Activated CD8-positive, alpha-beta T cell treated with anti-CD3 and anti-CD28 coated beads for 36 hours (primary cell): ENCODE results near the gene GSC. TPM values are rescaled to one million over a fixed set of nuclear protein-coding genes. Genes with fewer than 3 reads are reported as not detected.
"Not testable (repeated sequence)": the region's sequence is repeated elsewhere in the genome, so short reads cannot be mapped to it uniquely, and the experiment has no call there.

Experiments used
- ATAC-seq: fragments of 200-7000 bp; cut with Tn5 transposase; one replicate; pipeline ENCODE4 v1.10.0; 2021; ENCODE audit warnings: mild to moderate bottlenecking, moderate library complexity
- CTCF ChIA-PET: fragments of 350-600 bp; sonication (Branson Sonifier 250); formaldehyde crosslinking; loops from one replicate; lab custom pipeline; 2021; ENCODE audit warnings: antibody characterized with exemption; lab: Charles Lee
- POLR2A ChIA-PET: fragments of 350-600 bp; sonication (Branson Sonifier 250); formaldehyde crosslinking; loops from one replicate; lab custom pipeline; 2021; ENCODE audit warnings: antibody characterized with exemption; lab: Charles Lee
- DNase-seq: peaks from one replicate; pipeline ENCODE4 v3.0.0-alpha.2; 2020
- H3K27ac Mint-ChIP-seq: one replicate; pipeline ENCODE4 v1.8.0; 2021; ENCODE audit warnings: mild to moderate bottlenecking, mixed read lengths
- H3K27me3 Mint-ChIP-seq: one replicate; pipeline ENCODE4 v1.8.0; 2021; ENCODE audit warnings: mixed read lengths
- H3K36me3 Mint-ChIP-seq: one replicate; pipeline ENCODE4 v1.8.0; 2021; ENCODE audit warnings: low read depth, mixed read lengths
- H3K4me1 Mint-ChIP-seq: one replicate; pipeline ENCODE4 v1.8.0; 2021; ENCODE audit warnings: low read depth, mixed read lengths
- H3K4me3 Mint-ChIP-seq: one replicate; pipeline ENCODE4 v1.8.0; 2021; ENCODE audit warnings: mild to moderate bottlenecking, moderate library complexity, mixed read lengths
- H3K9me3 Mint-ChIP-seq: one replicate; pipeline ENCODE4 v1.8.0; 2021; ENCODE audit warnings: mixed read lengths
- CTCF ChIP-seq: fragments of 200-600 bp; IDR thresholded peaks from one replicate; pipeline ENCODE4 v1.8.0; 2022; ENCODE audit warnings: antibody characterized with exemption, mild to moderate bottlenecking
- intact Hi-C: fragments of 100-400 bp; cut with micrococcal nuclease; formaldehyde crosslinking; loops from one replicate; pipeline ENCODE4 v1.10.0; 2022
- total RNA-seq, 2 experiments: library from RNA; stranded (reverse); gene quantifications; one replicate each; pipeline ENCODE4 v1.2.3, GENCODE V29; 2021

Gene GSC
- total RNA-seq, result not detected

- peak; percentile 55 for ATAC-seq
- no peak within 1 kb of the TSS for H3K27ac Mint-ChIP-seq
- intact Hi-C loops, result no loop called here
These were observed at the start of gene GSC for GRCh38 chr14:94769391-94770250. TSS of gene GSC (minus strand) at chr14:94770113. CDS start at chr14:94770015, 98 bp downstream.

GRCh38 chr14:94819531-94819930 lies 49.6 kb upstream of the GSC start:
- no peak for TF ChIP-seq CTCF
- Mint-ChIP-seq H3K9me3 (peaks cover 3% of the 10 kb centered on the region), H3K4me1 (no peaks in the 10 kb centered on the region), H3K27me3 (peaks cover 5% of the 10 kb centered on the region), H3K27ac (no peak overlapping the region), H3K4me3 (no peak overlapping the region), H3K36me3 (no peaks in the 10 kb centered on the region)
- ChIA-PET POLR2A (no interaction called here), CTCF (no interaction called here)
- ATAC-seq, result no peak
- intact Hi-C loops, result no loop called here
- DNase-seq, result no peak

More at GRCh38 chr14:94769391-94770250, at the start of gene GSC:
- ChIA-PET POLR2A (no interaction called here), CTCF (interaction anchor here (1.3 kb wide), 1 partner anchor 21 kb away, joined by 4 read pairs; no protein-coding TSS in a partner anchor)
- no peak for TF ChIP-seq CTCF
- Mint-ChIP-seq H3K36me3 (no peaks in the 10 kb centered on the region), H3K9me3 (no peaks in the 10 kb centered on the region), H3K27me3 (peaks cover 86% of the 10 kb centered on the region), H3K4me1 (peaks cover 14% of the 10 kb centered on the region), H3K4me3 (peak within 1 kb of the TSS; percentile 61)
- DNase-seq, result peak; percentile 47

GRCh38 chr14:94816113-94816512 lies 46.2 kb upstream of the GSC start:
- intact Hi-C loops, result no loop called here
- Mint-ChIP-seq H3K4me3 (no peak overlapping the region), H3K27ac (no peak overlapping the region), H3K36me3 (no peaks in the 10 kb centered on the region), H3K27me3 (no peaks in the 10 kb centered on the region), H3K9me3 (no peaks in the 10 kb centered on the region), H3K4me1 (no peaks in the 10 kb centered on the region)
- ATAC-seq (no peak), DNase-seq (no peak)
- ChIA-PET POLR2A (no interaction called here), CTCF (no interaction called here)
- no peak for TF ChIP-seq CTCF

- no peak for TF ChIP-seq CTCF
- intact Hi-C loops, result no loop called here
- no peak for DNase-seq
- H3K4me1 Mint-ChIP-seq, result no peaks in the 10 kb centered on the region
- peaks cover 4% of the 10 kb centered on the region for H3K27me3 Mint-ChIP-seq
- H3K36me3 Mint-ChIP-seq, result no peaks in the 10 kb centered on the region
- POLR2A ChIA-PET, result no interaction called here
- no peak for ATAC-seq
- H3K9me3 Mint-ChIP-seq, result no peaks in the 10 kb centered on the region
- no peak overlapping the region for H3K27ac Mint-ChIP-seq
- no peak overlapping the region for H3K4me3 Mint-ChIP-seq
- CTCF ChIA-PET, result no interaction called here
These were observed 35.9 kb upstream of the GSC start for GRCh38 chr14:94805680-94806288.

GRCh38 chr14:94801225-94801624 lies 31.3 kb upstream of the GSC start:
- CTCF ChIA-PET, result no interaction called here
- POLR2A ChIA-PET, result no interaction called here
- no peaks in the 10 kb centered on the region for H3K9me3 Mint-ChIP-seq
- no peaks in the 10 kb centered on the region for H3K4me1 Mint-ChIP-seq
- no peak overlapping the region for H3K4me3 Mint-ChIP-seq
- no peak for DNase-seq
- intact Hi-C loops, result no loop called here
- no peaks in the 10 kb centered on the region for H3K36me3 Mint-ChIP-seq
- H3K27ac Mint-ChIP-seq, result no peak overlapping the region
- ATAC-seq, result no peak
- TF ChIP-seq CTCF, result no peak
- peaks cover 2% of the 10 kb centered on the region for H3K27me3 Mint-ChIP-seq

- H3K4me1 Mint-ChIP-seq, H3K27me3 Mint-ChIP-seq, ATAC-seq, CTCF ChIA-PET, intact Hi-C loops, H3K36me3 Mint-ChIP-seq, H3K9me3 Mint-ChIP-seq, DNase-seq, POLR2A ChIA-PET, H3K4me3 Mint-ChIP-seq, H3K27ac Mint-ChIP-seq: not testable (repeated sequence)
These were observed 30.9 kb upstream of the GSC start for GRCh38 chr14:94800764-94801163.
